Osteocyte (in vitro differentiated cells): ENCODE data around the gene TTLL1. TPM values are rescaled to one million over a fixed set of nuclear protein-coding genes. Genes with fewer than 3 reads are reported as not detected.

Experiments used
- DNase-seq: peaks from one replicate; pipeline ENCODE4 v3.0.0; 2021; ENCODE audit warnings: mixed read lengths; ENCODE audit not compliant: unreplicated experiment; ENCODE audit errors: extremely low spot score
- H3K27ac Mint-ChIP-seq: one replicate; pipeline ENCODE4 v1.8.0; 2021; ENCODE audit warnings: mild to moderate bottlenecking, mixed read lengths; ENCODE audit not compliant: unreplicated experiment
- H3K27me3 Mint-ChIP-seq: one replicate; pipeline ENCODE4 v1.8.0; 2021; ENCODE audit warnings: mixed read lengths; ENCODE audit not compliant: unreplicated experiment
- H3K36me3 Mint-ChIP-seq: one replicate; pipeline ENCODE4 v1.8.0; 2021; ENCODE audit warnings: mixed read lengths; ENCODE audit not compliant: unreplicated experiment
- H3K4me1 Mint-ChIP-seq: one replicate; pipeline ENCODE4 v1.8.0; 2021; ENCODE audit warnings: mixed read lengths; ENCODE audit not compliant: unreplicated experiment
- H3K4me3 Mint-ChIP-seq: one replicate; pipeline ENCODE4 v1.8.0; 2021; ENCODE audit warnings: mild to moderate bottlenecking, moderate library complexity, mixed read lengths; ENCODE audit not compliant: unreplicated experiment
- H3K9me3 Mint-ChIP-seq: one replicate; pipeline ENCODE4 v1.8.0; 2021; ENCODE audit warnings: mixed read lengths; ENCODE audit not compliant: unreplicated experiment
- total RNA-seq: library from RNA; stranded (reverse); gene quantifications from 2 replicates; pipeline ENCODE4 v1.2.1, GENCODE V29; 2021
- TF ChIP-seq, protein P1 (sequence below): fragments of 200-600 bp; sonication (generic); IDR thresholded peaks from 2 replicates; pipeline ENCODE4 v1.5.0; 2021; ENCODE audit warnings: antibody characterized with exemption, mild to moderate bottlenecking, moderate library complexity

Gene TTLL1
- total RNA-seq, 1 donor from 2014 or later = 16.5 TPM

GRCh38 chr22:43127166-43127908 lies 38.1 kb upstream of the TTLL1 start:
- peaks cover 11% of the 10 kb centered on the region for H3K4me1 Mint-ChIP-seq
- DNase-seq = no peak

DNA sequence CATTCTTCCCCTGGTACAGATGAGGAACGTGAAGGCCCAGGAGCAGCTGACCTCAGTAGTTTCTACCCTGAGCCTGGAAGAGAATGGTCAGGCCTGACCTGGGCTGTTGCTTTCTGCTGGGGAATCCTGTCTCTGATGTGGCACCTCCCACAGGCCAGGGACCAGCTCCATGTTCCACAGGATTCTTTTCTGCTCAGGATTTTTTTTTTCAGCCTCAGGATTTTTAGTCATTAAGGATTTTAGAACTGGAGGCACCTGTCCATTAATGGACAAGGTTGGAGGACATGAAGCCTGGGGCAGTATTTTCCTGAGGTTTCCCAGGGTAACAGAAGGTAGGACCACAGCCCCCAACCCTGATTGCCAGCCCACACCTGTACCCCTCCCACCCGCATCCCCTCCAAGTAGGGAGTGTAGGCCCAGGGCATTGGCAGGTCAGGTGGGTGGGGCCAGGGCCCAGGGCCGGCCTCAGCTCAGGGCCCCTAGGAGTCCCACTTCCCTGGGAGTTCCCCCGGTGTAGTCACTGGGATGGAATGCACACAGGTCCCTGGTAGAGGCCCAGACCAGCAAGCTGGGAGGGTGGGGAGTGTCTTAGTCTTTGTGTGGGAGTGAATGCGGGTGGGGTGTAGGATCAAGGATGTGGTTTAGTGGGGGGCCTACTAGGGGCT lies 37.4 kb upstream of the TTLL1 start:
- H3K9me3 Mint-ChIP-seq = no peaks in the 10 kb centered on the region
- H3K27me3 Mint-ChIP-seq = no peaks in the 10 kb centered on the region
- peaks cover 11% of the 10 kb centered on the region for H3K4me1 Mint-ChIP-seq
- H3K4me3 Mint-ChIP-seq = no peak overlapping the region
- TF ChIP-seq, protein P1, sequence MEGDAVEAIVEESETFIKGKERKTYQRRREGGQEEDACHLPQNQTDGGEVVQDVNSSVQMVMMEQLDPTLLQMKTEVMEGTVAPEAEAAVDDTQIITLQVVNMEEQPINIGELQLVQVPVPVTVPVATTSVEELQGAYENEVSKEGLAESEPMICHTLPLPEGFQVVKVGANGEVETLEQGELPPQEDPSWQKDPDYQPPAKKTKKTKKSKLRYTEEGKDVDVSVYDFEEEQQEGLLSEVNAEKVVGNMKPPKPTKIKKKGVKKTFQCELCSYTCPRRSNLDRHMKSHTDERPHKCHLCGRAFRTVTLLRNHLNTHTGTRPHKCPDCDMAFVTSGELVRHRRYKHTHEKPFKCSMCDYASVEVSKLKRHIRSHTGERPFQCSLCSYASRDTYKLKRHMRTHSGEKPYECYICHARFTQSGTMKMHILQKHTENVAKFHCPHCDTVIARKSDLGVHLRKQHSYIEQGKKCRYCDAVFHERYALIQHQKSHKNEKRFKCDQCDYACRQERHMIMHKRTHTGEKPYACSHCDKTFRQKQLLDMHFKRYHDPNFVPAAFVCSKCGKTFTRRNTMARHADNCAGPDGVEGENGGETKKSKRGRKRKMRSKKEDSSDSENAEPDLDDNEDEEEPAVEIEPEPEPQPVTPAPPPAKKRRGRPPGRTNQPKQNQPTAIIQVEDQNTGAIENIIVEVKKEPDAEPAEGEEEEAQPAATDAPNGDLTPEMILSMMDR = no peak
- DNase-seq = no peak
- no peak overlapping the region for H3K27ac Mint-ChIP-seq
- no peaks in the 10 kb centered on the region for H3K36me3 Mint-ChIP-seq

More at GRCh38 chr22:43127166-43127908, 38.1 kb upstream of the TTLL1 start:
- Mint-ChIP-seq H3K4me3 (no peak overlapping the region), H3K27me3 (no peaks in the 10 kb centered on the region), H3K36me3 (no peaks in the 10 kb centered on the region), H3K27ac (no peak overlapping the region), H3K9me3 (no peaks in the 10 kb centered on the region)
- TF ChIP-seq, protein P1 = no peak

DNA sequence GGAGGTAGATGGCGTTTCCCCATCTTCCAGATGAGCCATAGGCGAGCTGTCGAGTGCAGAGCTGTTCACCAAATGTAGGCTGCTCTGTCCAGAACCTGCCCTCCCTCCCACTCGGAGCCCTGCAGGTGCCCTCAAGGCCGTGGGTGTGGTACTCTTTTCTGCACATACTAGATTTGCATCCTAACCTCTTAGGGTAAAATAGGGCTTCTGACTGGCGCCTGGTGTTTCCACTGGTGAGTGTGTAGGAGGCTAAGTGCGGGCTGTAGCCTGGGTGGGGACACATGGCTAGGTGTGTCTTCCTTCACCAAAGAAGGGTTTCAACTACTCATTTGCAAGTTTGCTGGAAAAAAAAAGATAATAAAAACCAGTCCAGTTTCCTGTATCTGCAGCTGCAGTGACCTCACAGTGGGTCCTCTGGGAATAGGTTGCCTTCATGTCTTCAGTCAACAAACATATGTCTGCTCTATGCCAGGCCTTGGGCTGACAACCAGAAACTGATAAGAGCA lies 29.8 kb upstream of the TTLL1 start:
- DNase-seq = no peak
- H3K9me3 Mint-ChIP-seq = no peaks in the 10 kb centered on the region
- H3K4me3 Mint-ChIP-seq = no peak overlapping the region
- no peak overlapping the region for H3K27ac Mint-ChIP-seq
- TF ChIP-seq, protein P1 = no peak
- peaks cover 8% of the 10 kb centered on the region for H3K27me3 Mint-ChIP-seq
- H3K36me3 Mint-ChIP-seq = no peaks in the 10 kb centered on the region
- peaks cover 14% of the 10 kb centered on the region for H3K4me1 Mint-ChIP-seq

- Mint-ChIP-seq H3K27ac (no peak overlapping the region), H3K4me1 (peaks cover 14% of the 10 kb centered on the region), H3K27me3 (peaks cover 16% of the 10 kb centered on the region), H3K4me3 (no peak overlapping the region), H3K9me3 (no peaks in the 10 kb centered on the region), H3K36me3 (no peaks in the 10 kb centered on the region)
- TF ChIP-seq, protein P1 = no peak
- DNase-seq = no peak
These were observed 29.0 kb upstream of the TTLL1 start for GRCh38 chr22:43118024-43118849.
